PFSK-1 (cell line): ENCODE results near the gene KIF6.

ENCODE experiments used
- FOXP2 ChIP-seq: optimal IDR thresholded peaks from 2 replicates; pipeline ENCODE3; 2011; ENCODE audit warnings: borderline replicate concordance, control low read depth, inconsistent platforms; ENCODE audit not compliant: insufficient read depth; ENCODE audit errors: extremely low read length, extremely low read depth
- POLR2AphosphoS5 ChIP-seq: IDR thresholded peaks from 2 replicates; pipeline ENCODE4 v1.6.1; 2012; ENCODE audit warnings: low read depth, mild to moderate bottlenecking, control low read depth, low read length, moderate library complexity
- REST ChIP-seq, 2 experiments: IDR thresholded peaks; 2 replicates each; pipeline versions ENCODE4 v1.6.1 to v1.8.0; 2011 to 2012; ENCODE audit warnings: low read depth in 2 of 2, low read length in 2 of 2, control low read depth in 1 of 2, inconsistent platforms in 1 of 2, mild to moderate bottlenecking in 1 of 2, moderate library complexity in 1 of 2; ENCODE audit not compliant: insufficient read depth in 1 of 2
- SIN3A ChIP-seq: IDR thresholded peaks from 2 replicates; pipeline ENCODE4 v1.6.1; 2012; ENCODE audit warnings: mild to moderate bottlenecking, low read length, moderate library complexity, borderline replicate concordance; ENCODE audit not compliant: insufficient read depth
- TAF1 ChIP-seq: IDR thresholded peaks from 2 replicates; pipeline ENCODE4 v1.6.1; 2012; ENCODE audit warnings: low read length, control low read depth, borderline replicate concordance; ENCODE audit not compliant: insufficient read depth

The KIF6 gene

GRCh38 chr6:39465539-39465938 lies 259.7 kb downstream of the KIF6 start:
- TF ChIP-seq POLR2AphosphoS5 (no peak), SIN3A (no peak), REST (IDR thresholded peaks at IDR 0.05; ENCODE audit: insufficient read depth in 1 of 2, low read depth in 2 of 2, low read length in 2 of 2) (no peak), TAF1 (no peak), FOXP2 (no peak)

- TF ChIP-seq TAF1 (no peak), FOXP2 (no peak), REST (IDR thresholded peaks at IDR 0.05; ENCODE audit: insufficient read depth in 1 of 2, low read depth in 2 of 2, low read length in 2 of 2) (no peak), POLR2AphosphoS5 (no peak), SIN3A (no peak)
These were observed 261.1 kb downstream of the KIF6 start for GRCh38 chr6:39464067-39464466.

GRCh38 chr6:39453956-39454524 lies 271.2 kb downstream of the KIF6 start:
- TF ChIP-seq POLR2AphosphoS5 (no peak), SIN3A (no peak), REST (IDR thresholded peaks at IDR 0.05; ENCODE audit: insufficient read depth in 1 of 2, low read depth in 2 of 2, low read length in 2 of 2) (no peak), FOXP2 (no peak), TAF1 (no peak)

- TF ChIP-seq POLR2AphosphoS5, result no peak
These were observed 272.0 kb downstream of the KIF6 start for GRCh38 chr6:39453241-39453640.

GRCh38 chr6:39452306-39453145 lies 272.7 kb downstream of the KIF6 start:
- no peak for TF ChIP-seq SIN3A
- no peak for TF ChIP-seq POLR2AphosphoS5
- TF ChIP-seq TAF1, result no peak
- no peak for TF ChIP-seq FOXP2
- no peak for TF ChIP-seq REST (IDR thresholded peaks at IDR 0.05; ENCODE audit: insufficient read depth in 1 of 2, low read depth in 2 of 2, low read length in 2 of 2)
